ENCODE data around the gene MGAT4A. TPM values are rescaled to one million over a fixed set of nuclear protein-coding genes. Genes with fewer than 3 reads are reported as not detected.

Gene MGAT4A
- total and polyA plus RNA-seq, 9 of the 15 experiments (the other 6 are each of a cell fraction or from before 2014, with no cell fraction given) = 0.03 to 0.53 (median 0.18) TPM; not detected in 2

- TF ChIP-seq MGA (IDR thresholded peaks at IDR 0.05) = no peak
- TF ChIP-seq ZNF551 (CRISPR knock-in tag; IDR thresholded peaks at IDR 0.05) = no peak
- no peak for TF ChIP-seq HOXB6 (CRISPR knock-in tag; IDR thresholded peaks at IDR 0.05; ENCODE audit: borderline replicate concordance)
- no peak for TF ChIP-seq REST (IDR thresholded peaks at IDR 0.05; ENCODE audit: borderline replicate concordance)
- no peak for TF ChIP-seq REST (CRISPR knock-in tag; IDR thresholded peaks at IDR 0.05; ENCODE audit: low read depth)
- TF ChIP-seq ASH1L (IDR thresholded peaks at IDR 0.05; ENCODE audit: borderline replicate concordance, low read depth, partially characterized antibody) = no peak
- no peak for TF ChIP-seq THAP7 (CRISPR knock-in tag; IDR thresholded peaks at IDR 0.05)
These were observed 17.5 kb downstream of the MGAT4A start (continued) for GRCh38 chr2:98713332-98714015.

All from K562 (cell line).